Activated CD4-positive, alpha-beta T cell treated with anti-CD3 and anti-CD28 coated beads, Interleukin-2, amount 50 U/mL, for 4 hours (primary cell): Measurements from ENCODE around the gene CCDC82.

Experiments
- DNase-seq, 2 experiments: peaks; one replicate each; pipeline ENCODE4 v3.0.0-alpha.2; 2020

CCDC82 gene

DNA sequence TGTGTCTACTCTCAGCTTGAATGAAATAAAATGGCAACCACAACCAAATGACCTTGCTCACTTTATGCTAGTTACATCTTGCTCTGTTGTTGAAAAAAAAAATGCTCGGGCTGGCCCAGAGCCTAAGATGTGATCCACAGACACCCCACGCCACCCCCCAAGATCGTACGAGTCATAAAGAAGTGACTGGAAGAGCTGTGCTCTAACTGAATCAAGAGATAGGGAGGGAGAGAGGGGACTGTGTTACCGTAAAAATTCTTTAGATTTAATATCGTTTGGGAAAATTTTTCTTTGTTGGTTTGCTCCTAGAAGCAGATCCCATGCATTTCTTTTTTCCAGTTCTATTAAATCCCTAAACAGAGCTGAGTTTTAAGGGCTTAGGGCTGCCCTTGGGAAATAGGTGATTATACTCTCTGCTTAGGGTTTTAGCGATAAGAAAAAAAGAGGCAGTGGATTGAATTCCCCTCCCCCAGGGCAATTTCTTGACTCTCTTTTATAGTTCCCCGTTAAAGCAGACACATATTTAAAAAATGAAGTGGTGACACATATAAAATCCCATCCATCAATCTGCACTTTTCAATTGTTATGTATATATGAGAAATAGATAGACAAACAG is 61.2 kb downstream of the CCDC82 start:
- DNase-seq = no peak

- DNase-seq = no peak
These were observed 62.8 kb downstream of the CCDC82 start for GRCh38 chr11:96326959-96327358.

- DNase-seq = no peak
These were observed 64.8 kb downstream of the CCDC82 start for GRCh38 chr11:96324912-96325311.

GRCh38 chr11:96323642-96323985 is 66.1 kb downstream of the CCDC82 start:
- no peak for DNase-seq

DNA sequence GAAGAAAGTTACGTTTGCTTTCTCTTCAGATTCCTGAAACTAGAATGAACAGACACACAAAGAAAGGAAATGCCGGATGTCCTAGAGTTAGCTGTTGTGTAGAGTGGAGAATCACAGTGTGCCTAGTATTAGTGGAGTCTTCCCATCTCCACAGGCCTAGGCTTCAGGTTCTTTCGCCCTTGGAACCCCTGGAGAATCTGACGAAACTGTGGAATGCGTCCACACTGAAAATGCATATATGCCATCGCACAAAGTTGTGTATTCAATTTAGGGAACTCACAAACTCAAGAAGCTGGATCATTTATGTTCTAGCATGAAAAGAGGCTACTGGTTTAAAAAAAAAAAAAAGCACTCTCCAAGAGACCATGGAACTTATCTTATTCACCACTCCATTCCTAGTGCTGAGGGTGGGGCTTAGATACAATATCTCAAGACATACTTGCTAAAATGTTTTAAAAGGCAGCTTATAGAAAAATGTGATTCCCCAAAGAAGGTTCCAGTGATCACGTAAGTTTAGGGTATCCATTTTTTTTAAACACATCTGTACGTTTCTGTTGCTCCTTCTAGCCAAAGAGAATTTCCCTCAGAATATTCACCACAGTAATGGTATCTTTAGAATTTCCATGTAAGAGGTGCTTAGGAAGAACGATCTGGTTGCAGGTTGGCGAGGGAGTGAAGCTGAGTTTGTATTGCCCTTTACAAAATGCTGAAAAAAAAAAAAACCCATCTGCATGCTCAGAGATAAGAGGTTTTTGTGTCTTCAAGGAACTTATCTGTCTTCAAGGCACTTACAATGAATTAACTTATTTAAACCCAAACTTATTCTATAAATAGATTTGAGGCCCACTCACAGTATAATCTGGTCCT is 66.7 kb downstream of the CCDC82 start:
- DNase-seq = no peak

DNA sequence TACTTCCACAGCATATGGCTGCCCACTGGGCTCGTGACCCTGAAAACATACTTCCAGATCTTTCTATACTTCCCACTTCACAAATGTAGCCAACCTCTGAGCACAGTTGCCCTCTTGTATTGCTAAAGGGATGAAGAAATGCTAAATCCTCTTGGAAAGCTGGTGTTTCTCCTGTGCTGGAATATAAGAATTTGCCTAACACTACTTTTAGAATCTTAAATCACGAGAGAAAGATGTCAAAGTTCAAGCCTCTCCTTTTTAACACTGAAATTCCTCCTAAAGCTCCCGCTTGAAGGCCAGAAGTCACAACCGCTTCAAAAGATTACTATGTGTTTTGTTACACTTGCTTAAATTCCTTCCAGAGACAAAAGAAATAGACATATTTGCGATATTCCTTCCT is 68.6 kb downstream of the CCDC82 start:
- no peak for DNase-seq

DNA sequence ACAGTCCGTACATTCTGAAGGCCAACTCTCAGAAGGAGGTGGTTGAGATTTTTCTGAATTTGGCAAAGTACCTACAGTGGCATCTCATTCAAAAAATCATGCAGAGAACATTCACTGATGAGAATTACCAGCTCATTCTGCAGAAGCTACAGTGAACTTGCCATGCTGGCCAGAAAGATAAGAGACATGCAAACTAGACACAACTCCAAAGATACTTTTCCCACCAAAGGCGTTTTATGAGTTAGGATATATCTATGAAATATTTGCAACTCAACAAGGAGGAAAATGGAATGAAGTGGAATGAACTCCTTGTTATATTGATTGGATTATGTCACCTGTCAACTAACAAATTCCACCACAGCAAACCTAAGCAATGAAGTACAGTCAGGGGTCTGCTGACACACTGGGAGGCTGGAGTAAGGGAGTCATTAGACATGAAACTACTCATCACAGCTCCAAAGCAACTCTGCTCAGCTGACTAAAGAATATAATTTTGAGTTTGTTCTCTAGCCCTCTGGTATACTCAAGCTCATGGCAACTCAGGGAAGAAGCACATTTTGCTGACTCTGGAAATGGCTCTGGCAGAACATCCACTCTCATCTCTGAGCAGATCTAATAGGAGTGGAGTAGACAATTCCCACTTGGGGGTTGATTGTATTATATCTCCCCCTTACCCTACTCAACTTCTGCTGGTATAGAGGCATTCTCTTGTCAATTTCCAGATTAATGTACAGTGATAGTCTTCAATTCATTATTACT is 69.6 kb downstream of the CCDC82 start:
- DNase-seq = no peak

DNA sequence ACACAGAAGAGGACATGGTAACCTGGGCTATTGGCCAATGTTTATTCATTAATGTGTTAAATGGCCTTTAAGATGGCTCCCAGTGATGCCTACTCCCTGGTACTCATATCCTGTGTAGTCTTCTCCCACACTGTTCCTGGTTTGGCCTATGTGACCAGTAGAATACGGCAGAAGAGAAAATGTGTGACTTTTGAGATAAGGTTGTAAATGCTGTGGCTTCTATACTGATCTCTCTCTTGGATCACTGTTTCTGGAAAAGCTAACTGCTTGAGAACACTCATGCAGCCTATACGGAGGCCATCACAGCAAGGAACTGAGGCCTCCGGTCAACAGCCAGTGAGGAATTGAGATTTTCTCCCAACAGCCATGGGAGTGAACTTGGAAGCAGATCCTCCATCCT is 70.9 kb downstream of the CCDC82 start:
- no peak for DNase-seq

DNA sequence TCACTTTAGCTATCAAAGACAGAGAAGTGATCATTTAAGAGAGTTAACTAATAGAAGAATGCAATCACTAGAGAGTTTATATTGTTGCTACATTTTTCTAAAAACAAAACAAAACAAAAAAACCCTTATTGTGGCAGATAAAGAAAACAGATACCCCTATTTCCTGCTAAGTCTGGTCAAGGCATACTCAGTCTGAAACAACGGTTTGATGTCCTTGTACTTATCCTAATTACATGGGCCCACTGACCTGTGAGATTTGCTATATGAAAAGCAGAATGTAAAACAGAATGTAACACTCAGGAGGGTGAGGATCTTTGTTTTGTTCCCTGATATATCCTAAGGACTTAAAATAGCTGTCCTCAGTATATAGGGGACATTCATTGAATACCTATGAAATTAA is 71.3 kb downstream of the CCDC82 start:
- DNase-seq = no peak

DNA sequence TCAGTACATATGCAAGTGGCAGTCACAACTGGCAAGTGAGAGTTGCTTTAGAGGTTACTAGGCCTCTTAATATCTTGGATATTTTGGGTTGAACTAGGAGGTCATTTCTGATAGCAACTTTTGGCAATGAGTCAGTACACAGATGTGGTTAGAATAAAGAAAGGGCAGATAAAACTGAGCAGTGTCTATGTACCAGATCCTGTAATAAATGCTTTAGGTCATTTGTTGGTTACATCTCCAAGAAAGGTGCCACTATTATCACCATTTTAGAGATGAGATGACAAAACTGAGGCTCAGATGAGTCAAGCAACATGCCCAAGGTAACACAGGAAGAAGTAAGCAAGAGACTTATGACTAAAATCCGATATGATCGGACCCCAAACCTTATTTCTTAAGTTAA is 71.7 kb downstream of the CCDC82 start:
- no peak for DNase-seq

DNA sequence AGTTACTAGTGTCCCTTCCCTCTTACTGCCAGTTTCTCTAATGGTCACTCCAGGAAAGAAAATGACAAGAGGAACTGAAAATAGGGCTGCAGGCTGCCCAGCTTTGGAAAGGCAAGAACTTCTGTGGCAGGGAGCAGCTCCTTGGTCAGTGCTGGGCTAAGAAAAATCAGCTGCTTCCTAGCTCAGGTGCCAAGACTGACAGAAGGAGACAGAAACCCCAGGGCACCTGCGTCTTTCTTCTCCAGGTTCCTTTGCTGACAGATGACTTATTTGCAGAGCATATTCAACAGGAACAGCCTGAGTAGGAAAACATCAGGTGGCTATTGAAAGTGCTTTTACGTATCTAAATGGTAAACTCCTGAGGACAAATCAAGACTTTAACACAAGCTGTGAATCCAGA is 72.1 kb downstream of the CCDC82 start:
- no peak for DNase-seq

- no peak for DNase-seq
These were observed 72.8 kb downstream of the CCDC82 start for GRCh38 chr11:96316869-96317268.

GRCh38 chr11:96315476-96315875 is 74.2 kb downstream of the CCDC82 start:
- no peak for DNase-seq

DNA sequence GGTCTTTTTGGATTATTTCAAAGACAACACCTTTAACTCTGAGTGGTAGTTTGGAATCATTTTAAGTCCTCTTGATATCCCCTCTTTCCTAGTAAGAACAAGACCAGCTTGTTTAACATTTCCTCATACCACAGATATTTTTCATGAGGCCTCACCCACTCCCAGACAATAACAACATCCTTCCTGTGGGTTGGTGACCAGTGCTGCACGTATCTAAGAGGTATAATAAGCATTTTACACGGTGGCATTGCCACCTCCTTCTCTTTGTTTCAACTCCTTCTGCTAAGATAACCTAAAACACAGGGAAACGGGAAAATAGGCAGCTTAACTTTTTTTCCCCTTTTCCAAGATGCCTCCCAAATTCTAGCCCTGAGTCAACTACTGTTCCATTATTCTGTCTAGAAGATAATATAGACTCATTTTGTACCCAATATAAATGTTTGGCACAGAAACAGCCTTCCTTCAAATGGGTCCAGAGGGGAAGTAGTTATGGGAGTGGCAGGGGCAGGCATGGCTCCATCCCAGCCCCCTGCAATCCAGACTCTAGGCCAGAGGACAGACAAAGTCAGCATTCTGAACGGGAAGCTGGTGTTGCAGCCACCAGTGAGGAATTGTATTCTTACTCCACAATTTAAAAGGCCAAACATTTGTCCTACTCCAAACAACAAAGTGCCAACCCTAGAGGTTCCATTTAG is 75.2 kb downstream of the CCDC82 start:
- DNase-seq = no peak

- no peak for DNase-seq
These were observed 76.5 kb downstream of the CCDC82 start for GRCh38 chr11:96313163-96313562.

GRCh38 chr11:96311120-96311568 is 78.6 kb downstream of the CCDC82 start:
- no peak for DNase-seq

GRCh38 chr11:96310236-96310635 is 79.5 kb downstream of the CCDC82 start:
- no peak for DNase-seq

GRCh38 chr11:96309643-96310017 is 80.1 kb downstream of the CCDC82 start:
- DNase-seq = no peak

- DNase-seq = no peak
These were observed 80.6 kb downstream of the CCDC82 start for GRCh38 chr11:96309016-96309642.

DNA sequence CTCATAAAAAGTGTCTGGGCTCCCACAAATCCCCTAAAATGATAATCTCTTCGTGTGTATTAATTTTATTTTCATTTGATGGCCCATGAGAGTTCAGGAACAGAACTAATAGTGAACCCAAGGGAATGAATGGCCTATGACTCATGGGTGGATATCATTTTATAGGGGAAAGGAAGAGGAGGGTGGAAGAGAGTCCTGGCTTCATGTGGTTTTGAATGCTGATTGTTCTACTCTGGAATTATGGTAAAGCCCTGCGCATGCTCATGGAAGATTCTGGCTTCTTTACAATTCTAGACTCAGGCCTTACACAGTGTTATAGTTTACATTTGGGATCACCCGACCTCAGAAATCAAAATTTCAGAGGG is 82.0 kb downstream of the CCDC82 start:
- DNase-seq = no peak

GRCh38 chr11:96306933-96307775 is 82.6 kb downstream of the CCDC82 start:
- DNase-seq = no peak

DNA sequence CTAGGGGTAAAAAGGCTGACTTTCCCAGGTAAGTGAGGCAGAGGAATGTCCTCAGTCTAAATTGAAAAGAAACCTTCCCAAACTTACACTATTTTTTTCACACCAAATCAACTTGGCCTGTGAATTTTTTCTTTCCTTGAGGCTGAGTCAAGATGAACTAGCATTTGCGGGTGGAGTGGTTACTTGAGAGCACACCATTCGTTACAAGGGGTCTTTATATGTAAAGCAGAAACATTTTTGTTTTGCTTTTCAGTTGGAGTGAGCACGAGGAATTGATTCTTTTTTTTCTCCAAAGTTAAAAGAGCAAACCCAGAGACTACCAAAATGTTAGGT is 83.1 kb downstream of the CCDC82 start:
- DNase-seq = no peak
